A549 (cell line): ENCODE measurements around the gene MAP2K1.

Source experiments
- CHD2 ChIP-seq: fragments of 150-350 bp; IDR thresholded peaks from 2 replicates; pipeline ENCODE4 v1.6.1; 2014; ENCODE audit warnings: low read length; ENCODE audit not compliant: partially characterized antibody
- CTCF ChIP-seq: fragments of >200 bp; sonication (Bioruptor Twin); formaldehyde crosslinking; IDR thresholded peaks from 3 replicates; pipeline ENCODE4 v1.5.1; 2016
- EHMT2 ChIP-seq: fragments of 200-600 bp; sonication (generic); IDR thresholded peaks from 2 replicates; pipeline ENCODE4 v1.6.1; 2016; ENCODE audit warnings: antibody characterized with exemption, low read depth, mild to moderate bottlenecking, moderate library complexity
- EP300 ChIP-seq, 2 experiments: fragments of >200 bp; sonication (Bioruptor Twin); formaldehyde crosslinking; IDR thresholded peaks; 2 replicates in 1 of 2; 3 replicates in 1 of 2; pipeline ENCODE4 v1.6.1; 2016 to 2017
- MAX ChIP-seq: IDR thresholded peaks from 2 replicates; pipeline ENCODE4 v1.6.1; 2012
- MYC ChIP-seq: IDR thresholded peaks from 2 replicates; pipeline ENCODE4 v1.6.1; 2012; ENCODE audit warnings: mild to moderate bottlenecking, inconsistent platforms, low read length, improper control_type of control experiment, borderline replicate concordance
- RFX5 ChIP-seq: fragments of 450-650 bp; IDR thresholded peaks from 2 replicates; pipeline ENCODE4 v1.7.1; 2014; ENCODE audit warnings: antibody characterized with exemption, mild to moderate bottlenecking, moderate library complexity
- ZC3H11A ChIP-seq: fragments of 450-650 bp; IDR thresholded peaks from 2 replicates; pipeline ENCODE4 v1.6.1; 2014; ENCODE audit warnings: antibody characterized with exemption, mild to moderate bottlenecking

GRCh38 chr15:66472176-66472999 lies 85.7 kb downstream of the MAP2K1 start:
- no peak for TF ChIP-seq MYC
- TF ChIP-seq CTCF: no peak
- TF ChIP-seq CHD2: no peak
- TF ChIP-seq MAX: no peak
- TF ChIP-seq ZC3H11A: no peak
- no peak for TF ChIP-seq EHMT2
- TF ChIP-seq EP300 (IDR thresholded peaks at IDR 0.05): no peak
- no peak for TF ChIP-seq RFX5
